C4-2B (cell line): ENCODE data around the gene CD163L1.
"Not testable (repeated sequence)": the region's sequence is repeated elsewhere in the genome, so short reads cannot be mapped to it uniquely, and the experiment has no call there.

Experiments
- ZFX ChIP-seq: fragments of 450-650 bp; IDR thresholded peaks from 2 replicates; pipeline ENCODE4 v1.6.1; 2017
- TF ChIP-seq, protein P1 (sequence below): fragments of 450-650 bp; conservative IDR thresholded peaks from 2 replicates; pipeline ENCODE4 v1.5.1; 2017; ENCODE audit warnings: mild to moderate bottlenecking

DNA sequence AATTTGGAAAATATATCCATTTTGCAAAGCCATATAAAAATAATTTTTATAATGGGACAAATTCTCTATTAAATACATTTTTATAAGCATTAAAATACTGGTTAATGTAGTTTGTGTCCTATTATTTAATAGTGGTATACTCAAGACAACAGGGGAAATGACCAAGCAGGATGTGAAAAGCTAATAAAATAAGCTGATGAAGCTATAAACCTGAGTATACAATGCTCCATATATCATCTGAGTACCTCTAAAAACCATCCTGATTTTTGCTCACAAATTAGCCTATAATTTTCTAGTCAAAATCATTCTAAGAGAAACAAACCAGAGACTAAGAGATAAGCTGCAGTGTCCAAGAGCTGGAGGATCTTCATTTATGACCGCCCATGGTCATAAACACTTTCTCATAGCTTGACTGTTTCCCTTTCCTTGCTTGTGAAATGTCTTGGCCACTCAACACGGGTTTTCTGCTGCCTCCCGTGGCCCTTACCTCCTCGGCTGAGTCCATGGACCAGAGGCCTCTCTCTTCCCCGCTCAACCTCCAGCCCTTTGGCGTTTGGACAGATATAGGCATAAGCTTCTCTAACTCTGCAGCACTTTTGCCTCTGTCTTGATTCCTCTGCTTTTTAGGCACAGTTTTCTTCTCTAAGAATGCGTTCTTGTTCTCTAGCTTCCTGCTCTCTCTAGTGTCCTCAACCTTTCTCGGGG, 5.5 kb downstream of the CD163L1 start:
- TF ChIP-seq, protein P1, sequence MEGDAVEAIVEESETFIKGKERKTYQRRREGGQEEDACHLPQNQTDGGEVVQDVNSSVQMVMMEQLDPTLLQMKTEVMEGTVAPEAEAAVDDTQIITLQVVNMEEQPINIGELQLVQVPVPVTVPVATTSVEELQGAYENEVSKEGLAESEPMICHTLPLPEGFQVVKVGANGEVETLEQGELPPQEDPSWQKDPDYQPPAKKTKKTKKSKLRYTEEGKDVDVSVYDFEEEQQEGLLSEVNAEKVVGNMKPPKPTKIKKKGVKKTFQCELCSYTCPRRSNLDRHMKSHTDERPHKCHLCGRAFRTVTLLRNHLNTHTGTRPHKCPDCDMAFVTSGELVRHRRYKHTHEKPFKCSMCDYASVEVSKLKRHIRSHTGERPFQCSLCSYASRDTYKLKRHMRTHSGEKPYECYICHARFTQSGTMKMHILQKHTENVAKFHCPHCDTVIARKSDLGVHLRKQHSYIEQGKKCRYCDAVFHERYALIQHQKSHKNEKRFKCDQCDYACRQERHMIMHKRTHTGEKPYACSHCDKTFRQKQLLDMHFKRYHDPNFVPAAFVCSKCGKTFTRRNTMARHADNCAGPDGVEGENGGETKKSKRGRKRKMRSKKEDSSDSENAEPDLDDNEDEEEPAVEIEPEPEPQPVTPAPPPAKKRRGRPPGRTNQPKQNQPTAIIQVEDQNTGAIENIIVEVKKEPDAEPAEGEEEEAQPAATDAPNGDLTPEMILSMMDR = not testable (repeated sequence)
- not testable (repeated sequence) for TF ChIP-seq ZFX
